Natural killer cell (primary cell): ENCODE results near the gene PUS10. TPM values are rescaled to one million over a fixed set of nuclear protein-coding genes. Genes with fewer than 3 reads are reported as not detected.

Experiments used
- ATAC-seq, 3 donors: fragments of 150-1000 bp in 2 of 3; fragments of 200-7000 bp in 1 of 3; cut with Tn5 transposase; 1 replicate in 1 of 3; 2 replicates in 2 of 3; pipeline ENCODE4 v1.10.0; 2021; ENCODE audit warnings: mild to moderate bottlenecking in 2 of 3, moderate library complexity in 2 of 3
- DNase-seq, 2 donors: peaks; one replicate each; pipeline versions ENCODE4 v3.0.0 to v3.0.0-alpha.2; 2013 to 2021; ENCODE audit warnings: mixed read lengths in 1 of 2
- H3K27ac ChIP-seq: one replicate; pipeline ENCODE4 v1.5.1; 2013; ENCODE audit warnings: mild to moderate bottlenecking, low read length
- H3K27me3 ChIP-seq: one replicate; pipeline ENCODE4 v1.6.1; 2013; ENCODE audit warnings: low read length; ENCODE audit not compliant: control insufficient read depth, insufficient read depth
- H3K36me3 ChIP-seq: one replicate; pipeline ENCODE4 v1.6.1; 2013; ENCODE audit warnings: low read length; ENCODE audit not compliant: control insufficient read depth, insufficient read depth
- H3K4me1 ChIP-seq: one replicate; pipeline ENCODE4 v1.6.1; 2013; ENCODE audit warnings: low read length; ENCODE audit not compliant: control insufficient read depth, insufficient read depth
- H3K4me3 ChIP-seq: one replicate; pipeline ENCODE4 v1.5.1; 2013; ENCODE audit warnings: low read length
- H3K9me3 ChIP-seq: one replicate; pipeline ENCODE4 v1.6.1; 2013; ENCODE audit warnings: low read length; ENCODE audit not compliant: control insufficient read depth, insufficient read depth
- H3K27ac Mint-ChIP-seq, 2 donors: one replicate each; pipeline ENCODE4 v1.8.0; 2022; ENCODE audit warnings: mild to moderate bottlenecking in 2 of 2, mixed read lengths in 2 of 2, moderate library complexity in 1 of 2
- H3K27me3 Mint-ChIP-seq, 2 donors: one replicate each; pipeline ENCODE4 v1.8.0; 2022; ENCODE audit warnings: low read depth in 2 of 2, mixed read lengths in 2 of 2
- H3K36me3 Mint-ChIP-seq: one replicate; pipeline ENCODE4 v1.8.0; 2022; ENCODE audit warnings: mixed read lengths
- H3K4me1 Mint-ChIP-seq, 2 donors: one replicate each; pipeline ENCODE4 v1.8.0; 2022; ENCODE audit warnings: mixed read lengths in 2 of 2
- H3K4me3 Mint-ChIP-seq: one replicate; pipeline ENCODE4 v1.8.0; 2022; ENCODE audit warnings: mild to moderate bottlenecking, moderate library complexity, mixed read lengths
- H3K9me3 Mint-ChIP-seq, 2 donors: one replicate each; pipeline ENCODE4 v1.8.0; 2022; ENCODE audit warnings: mixed read lengths in 2 of 2
- CTCF ChIP-seq: fragments of 200-600 bp; IDR thresholded peaks from one replicate; pipeline ENCODE4 v1.8.0; 2022; ENCODE audit warnings: antibody characterized with exemption
- WGBS: methylation state at CpG from one replicate; pipeline ENCODE4 v1.1.7; 2013; ENCODE audit warnings: missing lambda C conversion rate; ENCODE audit not compliant: insufficient coverage; 5-methylcytosine and 5-hydroxymethylcytosine counted together
- intact Hi-C: fragments of 100-400 bp; cut with micrococcal nuclease; formaldehyde crosslinking; loops from one replicate; pipeline ENCODE4 v1.14.2; 2022
- total RNA-seq, 4 donors: library from RNA; stranded (reverse); fragments of 120-200 nt in 1 of 4; gene quantifications; one replicate each; pipeline versions ENCODE4 v1.2.3 to v1.2.4, GENCODE V29; 2013 to 2022

The PUS10 gene
- total RNA-seq, 3 donors from 2014 or later (not counting 1 experiment from before 2014, with no cell fraction given), result 7.2 to 15.2 (median 8.4) TPM

GRCh38 chr2:60961457-60961856, 56.6 kb downstream of the PUS10 start:
- Histone ChIP-seq H3K27me3 (no peaks in the 10 kb centered on the region), H3K4me1 (no peaks in the 10 kb centered on the region), H3K36me3 (no peaks in the 10 kb centered on the region), H3K4me3 (no peak overlapping the region), H3K9me3 (no peaks in the 10 kb centered on the region), H3K27ac (no peak overlapping the region)
- ATAC-seq (no peak), DNase-seq (no peak)
- no peak overlapping the region for H3K27ac Mint-ChIP-seq
- H3K9me3 Mint-ChIP-seq, result no peaks in the 10 kb centered on the region
- no peak for TF ChIP-seq CTCF
- 100% methylated on average over 2 of the region's 4 CpGs for WGBS
- intact Hi-C loops, result no loop called here
- no peaks in the 10 kb centered on the region for H3K27me3 Mint-ChIP-seq
- no peaks in the 10 kb centered on the region for H3K36me3 Mint-ChIP-seq
- no peak overlapping the region for H3K4me3 Mint-ChIP-seq
- peaks cover 27 to 29% of the 10 kb centered on the region in 2 donors for H3K4me1 Mint-ChIP-seq

GRCh38 chr2:60960706-60961105, 57.3 kb downstream of the PUS10 start:
- Histone ChIP-seq H3K4me3 (no peak overlapping the region), H3K9me3 (no peaks in the 10 kb centered on the region), H3K36me3 (no peaks in the 10 kb centered on the region), H3K27me3 (no peaks in the 10 kb centered on the region), H3K4me1 (no peaks in the 10 kb centered on the region), H3K27ac (no peak overlapping the region)
- H3K27me3 Mint-ChIP-seq, result no peaks in the 10 kb centered on the region
- H3K4me3 Mint-ChIP-seq, result no peak overlapping the region
- DNase-seq, result no peak
- no peaks in the 10 kb centered on the region for H3K36me3 Mint-ChIP-seq
- no peak overlapping the region for H3K27ac Mint-ChIP-seq
- no peak for ATAC-seq
- intact Hi-C loops, result no loop called here
- H3K4me1 Mint-ChIP-seq, result peaks cover 22 to 23% of the 10 kb centered on the region in 2 donors
- TF ChIP-seq CTCF, result no peak
- H3K9me3 Mint-ChIP-seq, result no peaks in the 10 kb centered on the region
- no CpG with 5 or more reads among the region's 1 CpG for WGBS

GRCh38 chr2:60959501-60959900, 58.6 kb downstream of the PUS10 start:
- DNase-seq (no peak), ATAC-seq (no peak)
- no peaks in the 10 kb centered on the region for H3K9me3 ChIP-seq
- no peaks in the 10 kb centered on the region for H3K36me3 ChIP-seq
- no peak overlapping the region for H3K4me3 ChIP-seq
- H3K27ac ChIP-seq, result no peak overlapping the region
- H3K27ac Mint-ChIP-seq, result no peak overlapping the region
- no peaks in the 10 kb centered on the region for H3K36me3 Mint-ChIP-seq
- no peak overlapping the region for H3K4me3 Mint-ChIP-seq
- no peaks in the 10 kb centered on the region for H3K27me3 Mint-ChIP-seq
- WGBS, result over 99% methylated on average over 7 of the region's 7 CpGs
- TF ChIP-seq CTCF, result no peak
- intact Hi-C loops, result no loop called here
- H3K9me3 Mint-ChIP-seq, result no peaks in the 10 kb centered on the region
- no peaks in the 10 kb centered on the region for H3K27me3 ChIP-seq
- H3K4me1 ChIP-seq, result peaks cover 6% of the 10 kb centered on the region
- peaks cover 14 to 19% of the 10 kb centered on the region in 2 donors for H3K4me1 Mint-ChIP-seq

GRCh38 chr2:60958800-60959199, 59.3 kb downstream of the PUS10 start:
- peaks cover 13 to 19% of the 10 kb centered on the region in 2 donors for H3K4me1 Mint-ChIP-seq

More at GRCh38 chr2:60958800-60959199, 59.3 kb downstream of the PUS10 start:
- Histone ChIP-seq H3K4me1 (peaks cover 10% of the 10 kb centered on the region), H3K9me3 (no peaks in the 10 kb centered on the region), H3K36me3 (no peaks in the 10 kb centered on the region), H3K27ac (no peak overlapping the region), H3K4me3 (no peak overlapping the region), H3K27me3 (no peaks in the 10 kb centered on the region)
- no peak for DNase-seq
- 95% methylated on average over 3 of the region's 3 CpGs for WGBS
- intact Hi-C loops, result no loop called here
- peaks cover 1% of the 10 kb centered on the region for H3K36me3 Mint-ChIP-seq
- H3K27me3 Mint-ChIP-seq, result no peaks in the 10 kb centered on the region
- H3K9me3 Mint-ChIP-seq, result no peaks in the 10 kb centered on the region
- no peak for TF ChIP-seq CTCF
- H3K27ac Mint-ChIP-seq, result no peak overlapping the region
- ATAC-seq, result no peak
- H3K4me3 Mint-ChIP-seq, result no peak overlapping the region
